Right ventricle myocardium inferior (tissue), 1 donor: ENCODE measurements around the gene MARS2. TPM values are rescaled to one million over a fixed set of nuclear protein-coding genes. Genes with fewer than 3 reads are reported as not detected.
"Not testable (repeated sequence)": the region's sequence is repeated elsewhere in the genome, so short reads cannot be mapped to it uniquely, and the experiment has no call there.

Experiments used
- ATAC-seq: fragments of 200-7000 bp; cut with Tn5 transposase; one replicate; pipeline ENCODE4 v1.9.1; 2020; ENCODE audit warnings: mild to moderate bottlenecking, moderate library complexity
- DNase-seq: peaks from one replicate; pipeline ENCODE4 v3.0.0; 2021; ENCODE audit errors: missing footprints
- intact Hi-C: fragments of 100-400 bp; cut with DNase I; formaldehyde crosslinking; loops from one replicate; pipeline ENCODE4 v1.11.0; 2022
- total RNA-seq: library from RNA; stranded (reverse); fragmentation: NEBNext Ultra II Directional; extraction: Animal tissue kit (Norgen Biotek cat#: 25700); gene quantifications from one replicate; pipeline ENCODE4 v1.2.1, GENCODE V29; 2021
- donor health status: DM: no; HTN: yes; CAD: no; lungs with severe emphysema.

Gene MARS2
- total RNA-seq, 1 donor from 2014 or later = 7.5 TPM

DNA sequence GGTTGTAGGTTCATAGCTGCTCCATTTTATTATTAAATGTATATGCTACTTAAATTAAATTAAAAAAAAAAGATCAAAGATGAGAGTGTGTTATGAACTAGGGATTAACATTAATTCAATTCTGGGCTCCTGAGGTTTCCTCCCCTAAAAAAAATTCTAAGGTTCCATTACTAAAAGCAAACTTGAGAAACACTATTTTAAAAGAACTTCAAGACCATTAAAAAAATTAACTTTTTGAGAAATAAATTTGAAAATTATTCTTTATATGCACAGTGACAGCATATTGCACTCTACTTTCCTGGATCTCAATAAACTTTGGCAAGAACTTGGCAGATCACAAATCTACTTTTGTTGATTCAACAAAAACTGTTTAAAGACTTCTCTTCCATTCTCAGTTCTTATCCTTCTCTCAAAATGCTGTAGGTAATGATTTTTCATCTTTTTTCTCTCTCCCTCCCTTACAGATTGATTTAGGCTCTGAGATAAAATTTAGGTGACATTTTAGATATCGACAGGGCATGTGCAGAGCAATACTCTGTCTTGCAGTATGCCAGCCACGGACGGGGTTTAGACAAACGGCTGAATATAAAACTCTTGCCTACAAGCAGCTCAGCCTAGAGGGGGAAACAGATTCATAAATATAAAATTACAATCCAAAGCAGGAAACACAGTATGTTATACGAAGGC lies 592 bp upstream of the MARS2 start:
- intact Hi-C loops = loop anchor here (5.0 to 10.0 kb wide), 4 partner anchors 190 to 593 kb away; partner anchors contain the start of genes COQ10B and MOB4
- ATAC-seq = peak; percentile 54

DNA sequence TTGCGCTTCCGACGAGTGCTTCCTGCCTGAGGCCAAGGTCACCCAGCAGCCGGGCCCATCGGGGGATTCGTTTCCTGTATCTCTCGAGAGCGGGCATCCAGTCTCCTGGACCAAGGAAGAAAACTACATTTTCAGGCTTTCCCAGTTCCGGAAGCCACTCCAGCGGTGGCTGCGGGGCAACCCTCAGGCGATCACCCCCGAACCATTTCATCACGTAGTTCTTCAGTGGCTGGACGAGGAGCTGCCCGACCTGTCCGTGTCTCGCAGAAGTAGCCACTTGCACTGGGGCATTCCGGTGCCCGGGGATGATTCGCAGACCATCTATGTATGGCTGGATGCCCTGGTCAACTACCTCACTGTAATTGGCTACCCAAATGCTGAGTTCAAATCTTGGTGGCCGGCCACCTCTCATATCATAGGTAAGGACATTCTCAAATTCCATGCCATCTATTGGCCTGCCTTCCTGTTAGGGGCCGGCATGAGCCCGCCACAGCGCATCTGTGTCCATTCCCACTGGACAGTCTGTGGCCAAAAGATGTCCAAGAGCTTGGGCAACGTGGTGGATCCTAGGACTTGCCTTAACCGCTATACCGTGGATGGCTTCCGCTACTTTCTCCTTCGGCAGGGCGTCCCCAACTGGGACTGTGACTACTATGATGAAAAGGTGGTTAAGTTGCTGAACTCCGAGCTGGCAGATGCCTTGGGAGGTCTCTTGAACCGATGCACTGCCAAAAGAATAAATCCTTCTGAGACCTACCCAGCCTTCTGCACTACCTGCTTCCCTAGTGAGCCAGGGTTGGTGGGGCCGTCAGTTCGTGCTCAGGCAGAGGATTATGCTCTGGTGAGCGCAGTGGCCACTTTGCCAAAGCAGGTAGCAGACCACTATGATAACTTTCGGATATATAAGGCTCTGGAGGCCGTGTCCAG lies 1.0 kb downstream of the MARS2 start:
- intact Hi-C loops = loop anchor here (2.0 to 10.0 kb wide), 5 partner anchors 73 to 591 kb away; partner anchors contain the start of genes COQ10B and MOB4
- peak; percentile 50 for DNase-seq
- no peak for ATAC-seq

More for the DNA sequence above, 592 bp upstream of the MARS2 start:
- no peak for DNase-seq

DNA sequence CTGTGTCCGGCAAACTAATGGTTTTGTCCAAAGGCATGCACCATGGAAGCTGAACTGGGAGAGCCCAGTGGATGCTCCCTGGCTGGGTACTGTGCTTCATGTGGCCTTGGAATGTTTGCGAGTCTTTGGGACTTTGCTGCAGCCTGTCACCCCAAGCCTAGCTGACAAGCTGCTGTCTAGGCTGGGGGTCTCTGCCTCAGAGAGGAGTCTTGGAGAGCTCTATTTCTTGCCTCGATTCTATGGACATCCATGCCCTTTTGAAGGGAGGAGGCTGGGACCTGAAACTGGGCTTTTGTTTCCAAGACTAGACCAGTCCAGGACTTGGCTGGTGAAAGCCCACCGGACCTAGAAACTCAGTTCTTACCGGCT lies 1.7 kb downstream of the MARS2 start:
- DNase-seq = peak; percentile 35
- intact Hi-C loops = loop anchor here (2.0 to 10.0 kb wide), 5 partner anchors 72 to 590 kb away; partner anchors contain the start of genes COQ10B and MOB4
- no peak for ATAC-seq

DNA sequence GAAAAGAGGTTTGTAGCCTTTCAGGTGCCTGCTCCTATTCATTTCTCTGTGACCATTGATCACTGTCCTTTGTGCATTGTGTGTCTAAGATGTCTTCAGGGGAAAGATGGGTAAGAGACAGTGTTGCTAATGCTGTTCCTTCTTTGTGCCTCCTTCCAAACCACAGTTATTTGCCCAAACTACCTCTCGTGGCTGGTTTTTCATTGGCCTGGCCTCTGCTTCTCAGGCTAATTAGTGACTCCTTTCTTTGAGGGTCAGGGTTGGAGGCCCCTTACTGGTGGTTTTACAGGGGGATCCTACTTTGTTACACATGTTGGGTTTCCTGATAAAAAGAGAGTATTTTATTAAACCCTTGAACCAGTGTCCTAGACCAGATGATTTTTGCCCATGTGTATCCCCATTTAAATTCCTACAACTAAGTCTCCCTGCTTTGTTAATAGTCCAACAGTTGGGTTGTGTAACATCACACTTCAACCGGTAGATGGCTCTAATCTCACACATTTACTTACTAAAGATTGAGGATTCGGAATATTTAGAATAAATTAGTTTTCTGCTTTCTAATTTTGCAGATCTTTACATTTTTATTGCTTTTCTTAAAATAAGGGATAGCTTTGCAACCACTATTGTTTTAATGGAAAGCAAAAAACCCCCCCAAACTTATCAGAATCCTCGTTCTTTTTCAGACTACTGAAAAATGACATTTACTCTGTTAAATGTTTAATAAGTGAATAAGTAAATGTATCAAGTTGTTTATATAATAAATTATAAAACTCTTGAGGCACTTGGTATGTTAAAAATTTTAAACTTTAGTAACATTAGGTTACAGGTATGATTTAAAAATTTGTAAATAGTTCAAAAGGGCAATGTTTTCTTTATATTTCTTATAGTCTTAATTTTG lies 2.4 kb downstream of the MARS2 start:
- DNase-seq (no peak), ATAC-seq (no peak)
- intact Hi-C loops = loop anchor here (2.0 to 10.0 kb wide), 5 partner anchors 71 to 590 kb away; partner anchors contain the start of genes COQ10B and MOB4

DNA sequence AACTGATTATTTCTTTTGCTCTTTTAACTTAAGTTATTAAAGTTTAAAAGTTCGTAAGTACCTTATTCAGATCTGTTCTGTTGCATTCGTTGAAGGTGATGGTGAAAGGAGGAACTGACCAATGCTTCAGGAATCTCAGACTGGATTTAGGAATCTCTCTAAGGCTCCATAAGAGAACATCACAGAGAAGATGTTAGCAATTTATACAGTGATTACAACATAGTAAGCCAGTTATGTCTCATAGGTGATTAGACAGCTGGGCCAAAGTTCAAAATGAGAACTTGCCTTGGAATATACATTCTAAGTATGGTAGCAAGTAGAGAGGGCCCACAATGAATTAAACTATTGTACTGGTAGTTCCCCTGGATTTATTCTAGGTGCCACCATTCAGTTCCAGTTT lies 3.2 kb downstream of the MARS2 start:
- ATAC-seq (no peak), DNase-seq (no peak)
- intact Hi-C loops = loop anchor here (5.0 to 10.0 kb wide), 4 partner anchors 194 to 589 kb away; partner anchors contain the start of genes COQ10B and MOB4

DNA sequence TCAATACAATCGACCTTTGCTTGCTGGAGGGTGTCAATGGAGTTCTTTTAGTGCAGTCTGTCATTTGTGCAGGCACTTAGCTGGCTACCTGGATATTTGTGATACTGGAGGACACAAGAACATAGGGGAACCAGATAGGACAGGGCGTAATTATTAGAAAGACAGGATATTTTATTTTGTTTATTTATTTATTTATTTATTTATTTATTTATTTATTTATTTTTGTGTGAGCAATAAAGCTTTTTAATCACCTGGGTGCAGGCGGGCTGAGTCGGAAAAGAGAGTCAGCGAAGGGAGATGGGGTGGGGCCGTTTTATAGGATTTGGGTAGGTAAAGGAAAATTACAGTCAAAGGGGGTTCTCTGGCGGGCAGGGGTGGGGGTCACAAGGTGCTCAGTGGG lies 4.0 kb downstream of the MARS2 start:
- ATAC-seq, DNase-seq: not testable (repeated sequence)
- intact Hi-C loops = loop anchor here (5.0 to 10.0 kb wide), 4 partner anchors 194 to 588 kb away; partner anchors contain the start of genes COQ10B and MOB4

DNA sequence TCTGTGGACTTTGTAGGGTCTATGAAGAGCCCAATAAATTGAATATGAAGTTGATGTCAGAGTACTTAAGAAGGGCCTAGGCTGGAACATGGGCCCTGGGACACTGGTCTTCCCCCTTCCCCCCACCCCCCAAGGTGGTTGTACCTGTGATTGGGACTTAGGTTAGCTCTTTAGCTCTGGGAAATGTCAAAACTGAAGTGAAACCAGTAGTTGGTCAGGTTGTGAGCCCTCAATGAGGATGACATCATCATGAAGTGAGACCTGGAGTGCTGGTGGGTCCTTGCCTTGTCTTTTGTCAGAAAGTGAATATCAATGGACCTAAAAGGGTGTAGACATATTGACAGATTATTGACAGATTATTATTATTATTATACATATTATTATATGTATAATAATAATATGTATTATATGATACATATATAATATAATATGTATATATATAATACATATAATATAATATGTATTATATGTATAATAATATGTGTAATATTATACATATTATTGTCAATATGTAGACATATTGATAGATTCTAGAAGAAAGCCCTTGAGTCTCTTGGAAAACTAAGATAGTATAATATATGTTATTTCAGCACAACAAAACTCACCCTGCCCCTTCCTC lies 5.4 kb downstream of the MARS2 start:
- DNase-seq (no peak), ATAC-seq (no peak)
- intact Hi-C loops = no loop called here

DNA sequence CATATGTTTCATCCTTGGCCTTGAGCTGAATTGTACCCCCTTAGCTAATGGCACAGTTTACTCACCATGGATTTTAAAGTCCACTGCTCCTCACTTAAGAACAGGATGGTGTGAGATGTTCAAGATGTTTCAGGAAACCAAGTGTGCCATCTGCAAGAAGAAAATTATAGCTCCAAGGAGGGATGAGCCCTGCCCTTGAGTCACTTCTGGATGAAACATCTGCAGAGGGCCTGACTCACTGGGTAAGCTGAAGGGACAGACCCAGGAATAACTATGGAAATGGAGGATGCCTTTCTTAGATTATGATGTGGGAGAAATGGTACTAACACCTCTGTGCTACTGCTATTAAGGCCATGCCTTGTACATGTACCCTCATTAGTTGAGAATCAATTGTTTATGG lies 6.4 kb downstream of the MARS2 start:
- ATAC-seq = no peak
- intact Hi-C loops = no loop called here
- DNase-seq = no peak

DNA sequence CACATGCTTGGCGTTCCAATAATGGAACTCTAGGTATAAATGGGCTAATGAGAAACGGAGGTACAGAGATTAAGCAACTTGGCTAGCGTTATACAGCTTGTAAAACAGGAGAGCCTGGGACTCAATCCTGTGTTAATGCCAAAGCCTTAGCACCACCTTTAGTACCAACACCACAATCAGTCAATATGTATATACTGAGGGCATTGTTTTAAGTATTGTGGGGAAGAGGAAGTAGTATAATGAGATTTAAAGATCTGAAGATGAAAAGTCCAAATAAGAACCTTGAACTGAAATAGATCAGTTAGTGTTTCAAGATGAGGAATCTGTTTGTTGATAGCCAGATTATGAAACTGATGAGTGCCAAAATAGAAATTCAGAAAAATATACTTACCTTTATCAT lies 8.1 kb downstream of the MARS2 start:
- DNase-seq (no peak), ATAC-seq (no peak)
- intact Hi-C loops = no loop called here

DNA sequence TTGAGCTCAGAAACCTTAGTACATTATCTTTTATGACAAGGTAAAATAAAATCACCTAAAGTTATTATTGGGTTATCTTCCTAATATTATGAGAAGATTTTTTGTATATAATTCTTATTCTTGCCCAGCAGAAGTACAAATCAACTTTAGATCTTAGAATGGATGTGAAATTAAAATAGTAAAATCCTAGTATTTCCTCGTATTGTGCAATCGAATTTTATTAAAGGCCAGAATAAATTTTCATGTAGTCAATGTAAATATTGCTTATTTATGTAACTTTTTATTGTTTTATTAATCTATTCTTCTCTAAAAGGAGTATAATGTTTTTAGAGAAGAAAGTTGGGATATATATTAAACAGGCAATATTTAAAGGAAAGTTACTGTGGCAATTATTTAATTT lies 12.7 kb downstream of the MARS2 start:
- no peak for DNase-seq
- intact Hi-C loops = no loop called here
- no peak for ATAC-seq

DNA sequence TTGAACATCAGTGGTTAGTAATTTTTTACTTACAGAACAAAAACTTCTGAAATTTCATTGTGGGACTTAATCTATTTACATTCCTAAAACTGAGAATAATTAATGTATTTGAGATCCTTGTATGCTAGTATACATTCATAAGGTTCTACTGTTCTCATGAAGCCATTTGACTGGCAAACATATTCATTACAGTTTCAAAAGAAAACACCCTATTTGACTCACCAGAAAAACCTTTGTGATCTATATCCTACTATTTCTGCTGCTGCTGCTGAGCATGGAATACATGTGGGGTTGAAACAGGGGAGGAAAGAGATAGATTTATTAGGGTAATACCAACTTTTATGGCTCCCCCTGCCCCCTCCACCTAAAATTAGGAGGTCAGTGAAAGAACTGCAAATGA lies 21.8 kb downstream of the MARS2 start:
- intact Hi-C loops = no loop called here
- DNase-seq = no peak
- ATAC-seq = no peak

DNA sequence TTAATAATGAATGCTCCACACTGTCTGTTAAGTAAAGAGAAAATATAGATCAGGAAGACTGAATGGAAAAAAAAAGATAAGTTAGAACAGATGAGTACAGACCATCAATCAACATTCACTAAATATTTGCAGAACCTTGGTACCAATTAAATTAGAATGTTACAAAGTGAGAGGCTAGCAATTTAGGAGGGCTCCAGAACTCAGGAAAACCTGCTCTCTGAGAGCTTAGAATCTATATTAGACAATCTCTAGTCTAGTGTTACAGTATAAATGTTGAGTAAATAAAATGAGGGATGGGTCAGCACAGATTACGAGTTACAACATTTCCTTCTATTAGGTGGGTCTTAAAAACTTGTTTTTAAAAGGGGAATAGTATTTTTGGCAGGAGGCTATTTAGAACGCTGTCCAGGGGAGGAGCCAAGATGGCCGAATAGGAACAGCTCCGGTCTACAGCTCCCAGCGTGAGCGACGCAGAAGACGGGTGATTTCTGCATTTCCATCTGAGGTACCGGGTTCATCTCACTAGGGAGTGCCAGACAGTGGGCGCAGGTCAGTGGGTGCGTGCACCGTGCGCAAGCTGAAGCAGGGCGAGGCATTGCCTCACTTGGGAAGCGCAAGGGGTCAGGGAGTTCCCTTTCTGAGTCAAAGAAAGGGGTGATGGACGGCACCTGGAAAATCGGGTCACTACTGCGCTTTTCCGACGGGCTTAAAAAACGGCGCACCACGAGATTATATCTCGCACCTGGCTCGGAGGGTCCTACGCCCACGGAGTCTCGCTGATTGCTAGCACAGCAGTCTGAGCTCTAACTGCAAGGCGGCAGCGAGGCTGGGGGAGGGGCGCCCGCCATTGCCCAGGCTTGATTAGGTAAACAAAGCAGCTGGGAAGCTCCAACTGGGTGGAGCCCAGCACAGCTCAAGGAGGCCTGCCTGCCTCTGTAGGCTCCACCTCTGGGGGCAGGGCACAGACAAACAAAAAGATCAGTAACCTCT lies 23.7 kb downstream of the MARS2 start:
- DNase-seq, intact Hi-C loops, ATAC-seq: not testable (repeated sequence)

DNA sequence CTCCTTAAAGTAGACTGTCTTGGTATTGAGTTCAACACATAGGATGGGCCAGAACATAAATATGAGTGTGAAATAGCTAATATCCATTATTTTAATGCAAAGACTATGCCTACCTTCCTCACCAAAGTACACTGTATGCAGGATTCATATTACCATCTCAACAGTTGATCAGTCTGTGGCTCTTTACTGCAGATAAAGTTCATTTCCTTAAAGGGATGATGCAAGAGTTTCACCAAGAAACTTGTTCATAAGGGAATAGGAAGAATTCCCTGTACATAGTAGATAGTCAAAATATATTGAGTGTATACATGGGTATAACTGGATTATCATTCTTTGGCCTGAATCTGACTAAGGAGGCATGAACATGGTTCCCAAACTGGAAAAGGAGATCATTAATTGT lies 35.0 kb downstream of the MARS2 start:
- intact Hi-C loops = no loop called here
- no peak for ATAC-seq

More for the DNA sequence above, 35.0 kb downstream of the MARS2 start:
- DNase-seq = no peak
